Stimulated activated naive CD4-positive, alpha-beta T cell treated with Interleukin-2 at 50 U/mL for 16 hours (primary cell): ENCODE measurements around the gene EDNRB.
"Not testable (repeated sequence)": the region's sequence is repeated elsewhere in the genome, so short reads cannot be mapped to it uniquely, and the experiment has no call there.

Source experiments
- DNase-seq: peaks from one replicate; lab custom pipeline; 2025; lab: John Stamatoyannopoulos, UW

The EDNRB gene

GRCh38 chr13:77918391-77919245 lies at the start of gene EDNRB:
TSS of gene EDNRB (minus strand) at chr13:77918831. CDS start at chr13:77918573, 258 bp downstream.
- no peak for DNase-seq

GRCh38 chr13:77966671-77967070 lies 48.0 kb upstream of the EDNRB start:
- DNase-seq: no peak

DNA sequence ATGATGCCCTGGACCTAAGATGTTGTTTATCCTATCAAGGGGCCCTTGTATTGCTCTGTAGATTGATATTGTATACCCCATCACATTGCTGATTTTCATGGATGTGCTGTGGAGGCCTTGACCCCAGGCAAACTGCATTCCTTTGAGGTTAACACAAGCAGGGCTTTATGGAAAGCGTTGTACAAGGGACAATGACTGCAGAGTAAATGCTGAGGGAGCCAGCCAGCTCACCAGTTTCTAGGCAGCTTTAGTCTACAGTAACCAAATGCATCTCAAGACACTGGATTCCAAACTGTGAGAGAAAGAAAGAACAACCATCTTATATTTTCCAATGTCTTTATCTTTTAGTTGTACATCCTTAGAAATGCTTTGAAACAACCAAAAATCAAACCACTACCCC lies 34.1 kb upstream of the EDNRB start:
- DNase-seq: no peak

GRCh38 chr13:77952276-77952675 lies 33.6 kb upstream of the EDNRB start:
- no peak for DNase-seq

- DNase-seq: no peak
Observed at GRCh38 chr13:77946522-77946921, 27.9 kb upstream of the EDNRB start.

- DNase-seq: not testable (repeated sequence)
Observed at GRCh38 chr13:77935063-77935462, 16.4 kb upstream of the EDNRB start.

DNA sequence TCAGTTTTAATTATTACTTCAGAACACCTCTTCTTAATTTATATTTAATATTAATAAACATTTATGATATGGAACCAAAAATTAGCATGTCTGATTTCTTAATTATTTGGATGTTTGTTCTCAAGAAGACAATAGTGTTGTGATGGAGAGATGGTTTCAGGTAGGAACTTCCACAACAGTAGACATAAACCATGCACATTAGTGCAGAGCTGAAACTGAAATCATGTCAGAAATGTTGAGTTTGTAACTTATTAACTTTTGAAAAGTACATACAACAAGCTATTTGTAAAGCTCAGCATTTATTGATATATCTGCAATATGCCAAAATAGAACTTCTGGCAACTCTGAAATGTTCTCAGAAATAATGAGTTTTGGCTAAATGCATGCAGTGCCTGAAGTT lies 11.8 kb upstream of the EDNRB start:
- no peak for DNase-seq

DNA sequence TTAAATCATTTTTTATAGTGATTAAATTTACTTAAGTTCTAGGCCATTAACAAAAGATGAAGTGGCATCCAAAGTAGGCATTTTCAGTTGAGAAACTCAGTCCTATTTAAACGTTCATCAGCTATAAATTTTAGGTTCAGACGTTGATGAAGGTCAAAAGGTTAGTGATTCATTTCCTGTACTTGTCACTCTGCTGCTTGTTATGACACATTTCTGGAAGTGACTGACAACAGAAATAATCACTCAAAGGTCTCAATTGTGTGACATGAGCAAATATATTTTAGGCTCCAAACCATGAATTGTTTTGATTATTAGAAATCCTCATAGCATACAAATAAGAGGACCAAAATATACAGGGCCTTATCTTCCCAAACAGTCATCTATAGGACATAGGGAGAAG lies 10.3 kb upstream of the EDNRB start:
- DNase-seq: no peak

GRCh38 chr13:77925616-77926015 lies 7.0 kb upstream of the EDNRB start:
- DNase-seq: no peak

GRCh38 chr13:77919921-77920294 lies 1.3 kb upstream of the EDNRB start:
- no peak for DNase-seq

- no peak for DNase-seq
Observed at GRCh38 chr13:77919246-77919920, 752 bp upstream of the EDNRB start.

DNA sequence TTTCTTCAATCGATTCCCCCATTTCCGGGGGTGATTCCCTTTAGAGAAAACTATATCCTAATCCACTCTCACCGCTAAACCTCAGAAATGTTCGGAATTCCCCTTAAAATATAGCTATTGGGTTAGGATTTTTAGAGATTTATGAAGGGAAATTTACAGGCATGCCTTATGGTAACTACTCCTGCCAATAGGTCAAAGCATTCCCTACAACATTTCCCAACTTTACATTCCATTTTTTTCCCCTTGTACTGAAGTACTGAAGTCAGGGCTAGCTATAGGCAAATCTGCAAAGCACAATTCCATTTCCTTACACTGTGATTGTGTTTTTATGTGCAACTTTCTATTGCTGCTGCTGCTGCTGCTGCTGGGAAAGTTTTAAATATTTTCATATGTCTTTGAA lies 2.1 kb downstream of the EDNRB start:
- no peak for DNase-seq

DNA sequence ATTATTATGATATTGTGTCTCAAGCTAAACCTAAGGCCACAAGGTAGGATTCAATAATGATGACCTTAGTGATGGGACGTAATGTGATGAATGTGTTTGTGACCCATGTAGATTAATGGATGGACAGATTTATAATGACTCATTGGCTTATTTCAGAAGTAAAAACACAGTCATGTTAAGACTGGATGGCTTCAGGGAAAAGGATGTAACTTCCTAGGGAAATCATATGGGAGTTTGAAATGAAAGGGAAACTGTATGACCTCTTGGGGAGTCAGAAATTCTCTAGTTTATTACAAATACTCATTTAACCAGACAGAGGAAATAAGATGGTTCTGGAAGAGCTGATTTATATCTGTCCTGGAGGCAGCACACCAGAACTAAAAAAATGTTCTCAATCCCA lies 2.9 kb downstream of the EDNRB start:
- no peak for DNase-seq

GRCh38 chr13:77913003-77913402 lies 5.6 kb downstream of the EDNRB start:
- DNase-seq: no peak

GRCh38 chr13:77911751-77912150 lies 6.9 kb downstream of the EDNRB start:
- no peak for DNase-seq

DNA sequence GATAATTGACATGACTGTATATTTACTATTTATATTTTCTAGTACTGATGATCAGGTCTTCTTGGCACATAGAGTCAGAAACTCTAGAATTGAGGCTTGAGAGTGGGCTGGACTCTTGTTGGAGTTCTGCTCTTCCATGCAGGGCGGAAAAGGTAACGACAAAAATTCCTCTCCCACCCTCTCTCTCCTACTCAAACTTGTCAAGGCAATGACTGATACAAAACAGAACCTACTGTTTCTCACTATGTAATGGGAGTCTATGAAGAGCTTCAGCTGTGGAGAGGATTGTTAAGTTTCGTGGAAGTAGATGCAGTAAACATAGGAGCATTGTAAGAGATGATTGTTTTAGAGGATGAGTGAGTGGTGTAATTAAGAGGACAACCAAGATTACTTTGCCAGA lies 8.8 kb downstream of the EDNRB start:
- DNase-seq: no peak

GRCh38 chr13:77908531-77908930 lies 10.1 kb downstream of the EDNRB start:
- no peak for DNase-seq

DNA sequence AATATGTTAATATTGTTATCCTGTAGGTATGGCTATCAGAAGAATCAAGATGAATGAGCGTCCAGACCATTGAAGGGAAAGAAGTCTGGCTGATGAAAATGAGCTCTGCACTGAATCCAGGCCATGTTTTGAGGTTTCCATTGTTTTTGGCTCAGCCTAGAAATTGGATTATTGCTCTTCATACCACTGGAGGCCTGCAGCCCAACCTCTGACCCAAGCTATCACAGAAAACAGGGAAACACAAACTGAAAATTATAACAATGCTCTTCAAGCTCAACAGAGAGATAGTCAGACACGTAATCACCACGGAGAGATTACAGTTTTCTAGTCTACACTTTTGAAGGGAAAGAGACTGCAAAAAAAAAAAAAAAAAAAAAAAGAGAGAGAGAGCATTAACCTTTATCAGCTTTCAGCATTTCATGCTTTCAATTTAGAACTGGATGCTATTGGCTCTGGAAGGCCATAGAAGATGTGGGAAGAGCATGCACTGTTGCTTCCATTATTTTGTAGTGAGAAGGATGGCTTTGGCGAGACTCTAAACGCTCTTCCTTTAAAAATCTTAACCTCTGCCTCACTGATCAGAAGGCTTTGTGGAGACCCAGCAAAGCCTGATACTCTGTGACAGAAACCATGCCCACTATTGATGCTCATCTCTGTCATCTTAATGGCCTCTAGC lies 10.8 kb downstream of the EDNRB start:
- no peak for DNase-seq

DNA sequence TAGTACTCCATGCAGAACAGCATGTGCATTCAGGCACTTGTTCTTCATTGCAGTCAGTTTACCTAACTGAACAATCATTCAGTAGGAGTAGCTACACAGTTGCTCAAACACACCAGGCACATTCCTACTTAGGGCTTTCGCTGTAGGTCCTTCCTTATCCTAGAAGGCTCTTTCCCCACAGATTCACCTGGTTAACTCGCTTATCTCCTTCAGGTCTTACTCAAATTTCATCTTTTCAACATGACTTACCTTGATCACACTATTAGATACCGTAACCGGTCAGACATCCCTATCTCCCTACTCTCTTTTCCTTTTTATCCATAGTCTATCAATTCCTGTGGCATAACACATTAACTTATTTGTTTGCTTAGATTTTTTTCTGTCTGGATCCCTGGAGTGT lies 14.6 kb downstream of the EDNRB start:
- DNase-seq: no peak

- DNase-seq: no peak
Observed at GRCh38 chr13:77903435-77903834, 15.2 kb downstream of the EDNRB start.

DNA sequence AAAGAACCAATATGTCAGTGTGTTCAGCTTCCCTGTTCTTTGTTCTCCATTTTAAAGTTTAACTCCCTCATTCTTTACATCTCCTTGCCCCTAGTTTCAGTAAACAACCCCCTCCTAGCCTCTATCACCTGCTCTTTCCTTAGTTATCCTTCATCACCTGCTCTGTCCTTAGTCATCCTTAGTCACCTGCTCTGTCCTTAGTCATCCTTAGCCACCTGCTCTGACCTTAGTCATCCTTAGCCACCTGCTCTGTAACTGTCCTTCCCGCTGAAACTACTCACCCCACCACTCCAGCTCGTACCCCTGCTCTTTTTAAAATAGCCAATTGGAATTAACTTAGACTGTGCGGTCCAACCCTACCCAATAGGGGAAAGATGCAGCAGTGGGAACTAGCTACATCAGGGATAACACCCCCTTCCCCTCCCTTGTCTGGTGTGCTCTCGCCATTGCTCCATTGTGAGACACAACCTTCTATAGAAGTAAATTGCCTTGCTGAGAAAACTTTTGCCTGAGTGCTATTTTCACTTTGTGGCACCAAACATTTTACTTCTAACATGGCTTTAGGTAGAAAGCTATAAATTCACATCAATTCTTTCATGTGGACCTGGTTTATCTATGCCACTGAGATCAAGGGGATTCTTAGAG lies 16.2 kb downstream of the EDNRB start:
- DNase-seq: no peak

GRCh38 chr13:77898097-77898496 lies 20.5 kb downstream of the EDNRB start:
- no peak for DNase-seq

GRCh38 chr13:77896977-77897376 lies 21.7 kb downstream of the EDNRB start:
- no peak for DNase-seq
